DMS153 (cell line): ENCODE data around the gene LEKR1.

ENCODE experiments used
- DNase-seq: peaks from one replicate; lab custom pipeline; 2025; lab: John Stamatoyannopoulos, UW

The LEKR1 gene

DNA sequence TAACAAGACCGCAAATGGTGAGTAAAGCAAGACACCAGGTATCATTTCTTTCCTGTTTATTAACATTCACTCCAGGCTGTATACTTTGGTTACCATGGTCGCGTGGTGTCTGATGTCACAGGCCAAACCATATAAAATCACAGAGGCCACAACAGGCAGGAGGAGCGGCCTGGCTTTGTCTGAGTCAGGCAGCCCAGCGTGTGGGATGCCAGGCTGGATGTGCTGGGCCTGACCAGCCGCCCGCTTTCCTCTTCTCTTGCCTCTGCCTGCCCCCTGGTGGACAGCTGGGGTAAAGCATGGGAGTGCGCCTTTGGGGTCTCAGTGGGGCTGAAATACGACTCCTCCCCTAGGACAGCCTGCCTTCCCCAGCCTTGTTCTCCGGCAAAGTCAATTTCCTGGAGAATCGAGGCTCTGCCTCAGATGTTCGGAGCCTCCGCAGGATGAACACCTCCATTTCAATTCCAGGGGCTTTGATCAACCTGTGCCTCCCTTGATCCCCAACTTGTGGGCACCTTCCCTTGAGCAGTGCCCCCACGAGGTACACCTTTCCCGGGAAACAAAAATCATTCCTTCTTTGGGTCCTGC lies 255.6 kb downstream of the LEKR1 start:
- no peak for DNase-seq

DNA sequence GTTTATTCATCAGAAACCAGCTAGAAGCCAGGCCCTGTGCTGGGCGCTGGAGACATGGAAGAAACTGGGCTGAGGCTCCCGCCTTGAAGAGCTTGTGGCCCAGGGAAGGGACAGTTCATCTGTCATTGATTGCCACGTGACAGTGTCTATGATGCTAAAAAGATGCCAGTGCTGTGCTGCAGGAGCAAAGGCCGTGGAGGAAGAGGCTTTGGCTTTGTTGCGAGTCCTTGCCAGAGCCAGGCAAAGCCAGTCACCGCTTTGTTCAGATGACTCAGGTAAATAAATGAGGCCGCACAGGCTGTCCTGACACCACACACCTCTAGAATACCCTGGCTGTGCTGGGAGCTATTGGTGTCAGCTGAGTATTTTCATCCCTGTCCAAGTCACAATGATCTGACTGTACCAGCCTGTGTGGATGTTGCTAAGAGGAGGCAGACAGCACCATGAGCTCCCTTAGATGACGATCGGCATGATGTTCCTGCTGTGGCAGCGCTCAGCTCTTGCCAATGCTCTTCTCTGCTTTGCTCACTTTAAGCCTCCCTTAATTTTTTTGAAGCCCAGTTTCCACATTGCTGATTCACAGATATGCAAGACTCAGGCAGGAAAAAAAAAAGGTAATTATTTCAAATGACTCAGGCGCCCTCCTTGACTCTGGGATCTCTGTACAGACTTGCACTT lies 256.3 kb downstream of the LEKR1 start:
- no peak for DNase-seq

DNA sequence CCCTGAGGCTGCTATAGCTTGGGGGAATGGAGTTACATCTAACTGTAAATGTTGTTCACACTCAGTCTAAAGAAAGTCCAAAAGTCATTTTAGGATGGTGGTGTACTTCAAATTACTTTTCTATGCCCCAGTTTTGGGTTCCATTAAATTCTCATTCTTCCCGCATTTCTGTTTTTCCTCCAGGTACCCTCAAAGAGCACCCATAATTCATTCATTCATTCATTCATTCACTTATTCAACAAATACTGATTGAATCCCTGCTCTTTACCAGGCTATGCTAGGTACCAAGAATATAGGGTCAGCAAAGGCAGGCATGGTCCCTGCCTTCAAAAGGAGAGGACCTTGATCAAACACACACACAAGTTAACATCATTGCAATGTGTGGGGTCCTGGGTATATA lies 257.7 kb downstream of the LEKR1 start:
- no peak for DNase-seq

DNA sequence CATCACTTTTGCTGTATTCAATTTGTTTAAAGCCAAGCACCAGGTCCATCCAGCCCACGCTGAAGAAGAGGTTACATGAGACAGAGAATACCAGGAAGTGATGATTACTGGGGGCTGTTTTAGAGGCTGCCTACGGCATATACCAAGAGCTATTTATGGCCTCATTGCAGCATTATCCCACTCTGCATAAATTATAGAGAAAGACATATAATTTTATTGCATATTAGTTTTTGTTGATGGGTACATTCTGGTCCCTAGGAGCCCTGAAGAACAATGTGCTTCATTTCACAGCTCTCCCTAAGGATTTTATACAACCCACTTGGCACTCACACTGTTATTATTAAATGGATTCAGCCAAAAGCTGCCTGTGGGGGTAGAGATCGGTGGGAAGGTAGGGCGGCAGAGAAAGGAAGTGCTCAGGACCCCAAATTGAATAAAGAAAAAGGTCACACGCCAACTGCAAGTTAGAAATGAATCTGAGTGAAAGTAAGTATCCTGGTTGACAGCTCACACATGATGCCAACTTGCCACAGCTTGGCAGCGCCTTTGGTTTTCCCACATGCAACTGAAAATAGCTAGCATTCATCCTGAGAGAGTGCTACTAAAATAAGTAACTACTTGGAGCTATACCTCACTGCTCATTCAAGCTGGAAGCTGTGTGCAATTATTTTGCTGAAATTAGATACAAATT lies 260.1 kb downstream of the LEKR1 start:
- no peak for DNase-seq

DNA sequence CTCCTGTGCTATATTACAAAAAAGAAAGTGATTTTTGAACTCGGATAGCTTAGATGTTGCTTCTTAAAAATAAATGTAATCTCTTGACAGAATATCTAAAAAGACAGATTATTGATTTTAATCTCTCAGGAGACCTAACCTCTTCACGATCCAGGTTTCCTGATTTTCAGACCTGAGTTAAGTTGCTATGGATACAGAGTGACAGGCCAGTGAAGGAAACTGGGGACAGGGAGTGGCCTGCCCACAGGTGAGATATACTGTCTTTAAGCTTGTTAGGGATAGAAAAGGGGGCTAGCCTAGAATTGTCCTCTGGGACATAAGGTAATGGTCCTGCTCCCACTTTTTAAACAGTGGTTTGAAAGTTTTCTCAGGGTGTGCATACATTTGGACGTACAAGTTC lies 260.6 kb downstream of the LEKR1 start:
- DNase-seq: no peak

DNA sequence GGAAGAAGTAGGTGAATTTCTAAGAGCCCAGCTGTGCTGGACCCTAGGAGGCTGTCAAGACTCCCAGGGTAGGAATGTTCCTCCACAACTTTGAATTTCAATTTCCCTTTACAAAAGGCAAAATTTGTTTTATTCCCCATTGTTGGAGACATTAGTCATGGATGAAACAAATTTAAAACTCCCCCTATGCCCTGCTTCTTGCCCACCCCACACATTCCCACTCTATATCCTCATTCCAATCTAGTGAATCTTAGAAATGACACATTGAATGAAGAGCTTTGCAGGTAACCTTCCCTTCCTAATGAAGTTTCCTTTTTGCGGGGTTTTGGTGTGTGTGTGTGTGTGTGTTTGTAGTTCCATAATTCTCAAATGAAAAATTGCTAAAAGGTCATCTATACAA lies 261.2 kb downstream of the LEKR1 start:
- no peak for DNase-seq

DNA sequence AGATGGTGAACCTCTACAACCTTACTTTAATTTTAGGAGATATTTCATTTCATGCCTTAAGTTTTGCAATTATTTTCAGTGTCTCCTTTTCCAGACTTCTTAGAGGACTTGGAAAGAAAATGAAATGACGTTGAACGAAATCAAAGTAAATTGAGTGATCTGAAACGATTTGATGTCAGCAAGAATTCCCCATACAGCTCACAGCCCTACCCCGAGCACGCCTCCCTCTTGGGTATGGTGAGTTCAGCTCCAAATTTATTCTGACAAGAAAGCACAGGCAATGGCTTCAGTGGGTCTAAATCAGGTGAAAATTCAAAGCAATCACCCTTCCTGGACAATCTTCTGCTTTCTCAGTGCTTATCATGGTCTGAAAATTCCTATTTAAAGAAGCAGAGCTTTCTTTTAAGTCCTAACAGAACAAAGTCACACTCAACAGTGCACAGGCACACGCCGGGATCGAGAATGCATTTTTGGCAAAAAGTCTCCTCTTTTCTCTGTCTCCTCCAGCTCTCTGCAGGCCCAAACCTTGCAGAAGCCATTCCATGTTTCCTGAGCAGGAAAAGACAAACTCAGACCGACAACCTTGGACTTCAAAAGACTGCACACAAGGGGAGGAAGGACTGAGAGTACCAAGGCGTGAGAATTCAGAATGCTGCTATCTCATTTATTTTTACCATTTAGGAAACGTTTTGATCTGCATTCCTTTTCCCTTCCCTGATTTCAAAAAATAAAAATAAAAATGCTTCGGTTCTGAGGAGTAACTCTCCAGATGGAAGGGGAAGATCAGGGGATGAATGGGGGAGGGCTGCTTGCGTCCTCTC lies 261.8 kb downstream of the LEKR1 start:
- DNase-seq: no peak

DNA sequence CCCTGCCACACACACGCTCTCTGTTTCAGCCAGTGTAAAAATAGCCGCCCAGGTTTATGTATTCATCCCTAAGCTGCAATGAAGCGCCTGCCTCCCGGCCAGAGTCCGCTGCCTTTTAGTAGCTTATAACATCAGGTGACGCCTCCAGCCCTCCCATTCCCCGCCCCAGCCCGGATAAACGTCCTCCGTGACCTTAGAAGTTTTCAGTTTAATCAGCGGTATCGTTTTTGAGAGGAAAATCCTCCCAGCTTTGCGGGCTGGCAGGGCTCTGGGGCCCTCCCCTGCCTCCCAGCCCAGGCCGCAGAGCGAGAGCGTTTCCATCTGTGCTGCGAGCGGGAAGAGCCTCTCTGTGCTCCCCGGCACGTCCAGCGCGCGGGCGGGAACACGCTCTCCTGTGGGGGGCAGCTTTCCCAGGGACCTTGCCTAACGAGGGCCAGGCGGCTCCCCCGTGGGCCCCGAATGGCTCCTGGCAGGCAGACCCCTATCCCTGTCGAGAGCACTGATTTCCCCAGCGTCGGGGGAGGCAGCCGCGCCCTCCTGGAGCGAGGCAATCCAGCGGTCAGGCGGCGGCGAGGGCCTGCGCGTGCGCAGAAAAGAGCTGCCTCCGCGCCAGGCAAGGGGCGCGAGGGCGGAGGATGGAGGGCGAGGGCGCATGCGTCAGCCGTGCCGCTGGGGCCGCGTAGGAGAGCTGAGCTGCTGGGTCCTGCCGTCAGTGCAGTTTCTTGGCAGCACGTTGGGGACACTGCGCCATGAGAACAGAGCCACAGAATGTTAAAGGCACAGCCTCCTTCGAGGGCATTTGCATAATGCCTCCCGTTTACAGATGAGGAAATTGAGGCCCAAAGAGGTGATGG lies 262.7 kb downstream of the LEKR1 start:
- no peak for DNase-seq

DNA sequence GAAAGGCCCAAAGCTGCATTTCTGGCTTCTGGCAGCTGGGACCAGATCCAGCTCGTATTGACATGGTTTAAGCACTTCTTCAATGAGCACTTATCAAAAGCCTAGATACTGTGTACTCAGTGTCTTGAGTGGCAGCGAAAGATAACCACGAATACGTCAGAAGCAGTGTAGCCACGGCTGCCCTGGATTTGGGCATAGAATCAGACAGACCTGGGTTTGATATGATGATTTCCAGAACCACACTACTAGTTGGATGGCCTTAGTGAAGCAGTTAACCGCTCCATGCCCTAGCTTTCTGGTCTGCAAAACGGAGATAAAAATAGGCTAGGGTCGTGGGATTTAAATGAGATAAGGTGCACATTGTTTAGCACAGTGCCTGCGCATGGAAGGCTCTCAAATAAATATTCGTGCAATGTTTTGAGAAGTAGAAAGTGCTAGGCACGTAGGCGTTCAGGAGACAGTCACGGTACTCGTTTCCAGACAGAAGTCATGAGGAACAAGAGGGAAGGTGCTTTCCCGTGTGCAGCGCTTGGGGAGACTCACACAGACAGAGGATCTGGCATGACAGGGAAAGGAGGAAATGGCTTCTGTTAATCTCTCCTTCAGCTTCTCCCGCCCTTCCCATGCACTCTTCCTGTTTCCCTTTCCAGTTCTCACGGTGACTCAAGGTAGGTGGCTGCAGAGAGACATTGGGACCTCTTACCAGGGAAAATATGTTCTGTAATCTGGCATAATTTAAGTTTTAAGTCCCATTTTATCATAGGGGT lies 263.5 kb downstream of the LEKR1 start:
- DNase-seq: no peak

DNA sequence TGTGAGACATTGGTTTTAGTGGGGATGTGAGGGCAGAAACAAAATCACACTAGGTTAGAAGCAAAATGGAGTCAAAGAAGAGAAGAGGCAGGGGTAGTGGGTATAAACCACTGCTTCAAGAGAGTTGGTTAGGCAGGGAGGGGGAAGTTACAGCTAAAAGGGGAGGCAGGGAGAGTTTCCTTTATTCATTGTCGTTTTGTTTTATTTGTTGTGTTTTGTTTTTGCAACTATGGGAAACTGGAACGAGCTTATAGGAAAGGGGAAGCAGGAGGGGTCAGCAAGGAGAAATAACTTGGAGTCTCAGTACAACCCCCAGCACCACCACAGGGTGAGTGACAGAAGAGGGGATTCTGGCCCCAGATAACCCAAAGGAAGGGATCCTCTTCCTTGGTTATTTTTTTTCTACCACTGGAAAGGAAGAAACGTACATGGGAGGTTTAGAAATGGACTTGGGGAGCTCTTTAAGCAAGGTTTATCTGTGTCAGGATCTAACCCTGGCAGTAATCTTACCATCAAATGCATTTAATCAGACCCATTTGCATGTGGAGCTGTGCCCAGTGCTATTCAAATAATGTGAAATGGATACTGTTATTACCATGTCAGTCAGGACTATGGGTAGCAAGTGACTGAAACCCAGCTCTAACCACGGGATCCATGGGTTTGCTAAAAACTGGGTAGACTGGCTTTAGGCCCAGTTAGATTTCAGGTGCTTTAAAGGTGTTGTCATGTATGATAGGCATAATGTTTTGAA lies 265.1 kb downstream of the LEKR1 start:
- no peak for DNase-seq

DNA sequence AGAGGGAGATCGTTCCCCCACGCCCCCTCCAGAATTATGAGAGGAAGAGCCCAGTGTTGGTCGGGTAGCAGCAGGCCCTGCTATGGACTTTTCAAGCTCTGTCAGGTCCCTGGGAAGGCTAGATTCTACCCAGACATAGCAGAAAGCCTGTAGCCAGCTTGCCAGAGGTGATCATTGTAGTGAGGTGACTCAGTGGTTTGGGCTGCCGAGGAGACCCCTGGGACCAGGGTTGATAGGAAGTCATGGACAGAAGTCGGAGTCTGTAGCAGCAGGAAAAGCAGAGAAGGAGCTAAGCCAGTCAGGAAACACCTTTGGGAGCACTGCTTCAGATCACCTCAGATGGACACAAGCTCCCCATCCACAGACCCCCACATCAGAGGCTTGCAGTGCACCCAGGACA lies 266.1 kb downstream of the LEKR1 start:
- no peak for DNase-seq

DNA sequence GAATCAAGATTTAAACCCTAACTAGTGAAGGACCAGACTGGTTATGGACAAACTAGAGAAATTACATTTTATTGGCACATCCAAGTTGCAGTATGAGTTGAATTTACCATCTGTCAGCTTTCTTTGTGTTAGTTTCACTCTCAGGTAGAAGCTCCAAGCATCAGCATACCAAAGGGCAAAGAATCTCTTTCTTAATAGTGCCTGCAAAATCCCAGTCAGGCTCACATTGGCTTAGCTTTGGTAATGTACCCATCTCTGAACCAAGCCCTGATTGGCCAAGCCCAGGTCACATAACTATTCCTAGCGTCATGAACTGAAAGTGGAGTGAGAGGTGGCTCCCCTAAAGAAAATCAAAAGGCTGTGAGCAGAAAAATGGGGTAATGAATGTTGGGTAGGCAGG lies 266.9 kb downstream of the LEKR1 start:
- DNase-seq: no peak

DNA sequence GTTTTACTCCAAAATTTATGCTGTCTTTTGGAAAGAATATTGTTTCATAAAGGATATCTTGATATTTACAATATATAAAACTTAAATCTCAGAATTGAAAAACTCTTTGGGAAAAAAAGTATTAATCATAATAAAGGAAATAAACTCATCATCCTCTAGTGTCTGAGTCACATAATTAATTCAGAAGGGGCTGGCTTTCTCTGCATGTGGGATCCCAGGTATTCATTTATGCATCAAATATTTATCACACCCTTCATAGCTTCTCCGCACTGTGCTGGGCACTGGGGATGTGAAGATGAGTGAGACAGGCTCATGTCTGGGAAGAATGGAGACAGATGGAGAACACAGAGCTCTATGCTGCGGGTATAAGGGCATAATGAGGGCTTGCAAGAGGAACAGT lies 268.1 kb downstream of the LEKR1 start:
- DNase-seq: no peak

DNA sequence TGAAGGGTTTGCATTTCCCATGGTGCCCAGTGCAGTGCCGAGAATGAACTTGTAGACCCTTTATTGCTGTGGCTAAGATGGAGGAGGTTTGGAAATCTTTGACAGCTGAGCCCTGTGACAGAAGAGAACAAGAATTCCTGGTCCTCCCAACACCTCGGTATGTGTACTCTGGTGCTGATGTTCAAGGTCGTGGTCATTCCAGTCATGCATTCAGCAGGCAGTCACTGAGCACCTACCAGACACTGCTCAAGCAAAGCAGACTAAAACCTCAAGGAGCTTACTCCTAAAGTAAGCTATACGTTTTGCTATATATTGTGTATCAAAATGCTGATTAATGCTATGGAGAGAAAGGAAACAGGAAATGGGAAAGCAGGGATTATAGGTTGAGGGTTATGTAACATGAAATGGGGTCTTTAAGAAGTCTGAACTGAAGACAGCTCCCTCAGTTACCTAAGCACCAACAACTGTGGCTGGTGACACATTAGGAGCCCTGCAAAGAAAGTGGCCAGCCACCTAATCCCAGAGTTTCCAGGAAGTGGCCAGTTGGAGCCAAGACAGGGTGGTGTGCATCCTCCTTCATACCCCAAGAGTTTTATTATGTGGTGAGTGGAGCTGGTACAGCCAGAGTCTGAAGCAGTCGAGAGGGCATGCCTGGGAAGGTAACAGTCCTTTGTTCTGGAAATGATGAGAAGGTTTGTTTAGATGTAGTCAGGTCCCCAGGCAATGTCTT lies 268.8 kb downstream of the LEKR1 start:
- no peak for DNase-seq
